Stimulated activated CD4-positive, alpha-beta T cell treated with anti-CD3 and anti-CD28 coated beads, Interleukin-4, amount 100 ng/mL, for 24 hours (primary cell): ENCODE results near the gene LRRC25.
"Not testable (repeated sequence)": the region's sequence is repeated elsewhere in the genome, so short reads cannot be mapped to it uniquely, and the experiment has no call there.

Experiments
- DNase-seq: peaks from one replicate; pipeline ENCODE4 v3.0.0-alpha.2; 2020

Gene LRRC25

GRCh38 chr19:18373892-18374629, 23.4 kb downstream of the LRRC25 start:
- DNase-seq = peak; percentile 42

GRCh38 chr19:18373407-18373891, 24.0 kb downstream of the LRRC25 start:
- no peak for DNase-seq

DNA sequence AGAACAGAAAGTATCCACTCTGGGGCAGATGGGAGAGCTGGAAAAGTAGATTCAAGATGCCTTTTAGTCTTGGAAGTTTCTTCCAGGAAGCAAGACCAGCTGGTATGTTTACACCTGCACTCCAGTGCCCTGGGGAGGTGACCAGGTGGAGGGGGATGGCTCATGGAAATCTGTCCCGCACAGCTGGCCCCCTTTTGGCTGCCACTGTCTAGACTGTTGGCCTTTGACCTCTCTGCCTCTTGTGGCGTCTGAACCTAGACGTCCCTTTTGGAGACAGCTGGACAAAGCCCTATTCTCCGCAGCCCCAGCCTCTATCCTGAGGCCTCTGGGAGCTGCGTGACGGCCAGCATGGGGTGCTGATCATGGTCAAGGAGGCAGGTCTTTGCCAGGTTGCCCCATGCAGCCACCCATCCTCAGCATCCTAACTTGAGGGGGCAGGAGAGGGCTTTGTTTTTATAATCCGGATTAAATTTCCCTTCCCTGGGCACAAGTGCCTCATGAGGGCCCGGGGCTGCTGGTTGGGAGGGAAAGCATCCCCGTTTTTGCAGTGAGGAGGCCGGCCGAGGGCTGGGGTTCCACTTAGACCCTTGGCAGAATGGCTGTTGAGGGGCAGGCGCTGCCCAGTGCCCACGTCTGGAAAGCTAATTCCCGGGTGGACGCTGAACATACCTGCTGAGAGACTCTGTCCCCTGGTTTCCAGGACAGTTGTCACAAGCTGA, 28.8 kb downstream of the LRRC25 start:
- no peak for DNase-seq

DNA sequence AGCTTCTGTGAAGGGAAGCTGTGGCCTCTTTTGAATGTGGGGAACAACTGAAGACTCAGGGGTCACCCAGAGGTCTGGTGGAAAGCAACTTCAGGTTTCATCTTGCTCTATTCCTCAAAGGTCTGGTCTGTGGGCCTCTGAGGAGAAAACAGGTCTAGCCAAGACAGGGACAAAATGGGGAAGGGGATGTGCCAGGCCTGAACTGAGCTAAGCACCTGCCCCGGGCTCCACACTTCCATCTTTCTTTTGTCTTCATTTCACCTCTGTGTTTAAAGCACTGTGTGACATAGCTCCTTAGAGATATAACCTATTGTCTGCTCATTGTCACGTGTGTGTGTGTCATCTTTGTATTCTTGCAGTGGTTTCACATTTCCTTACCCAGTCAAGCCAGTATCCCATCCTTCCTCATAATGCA, 31.4 kb downstream of the LRRC25 start:
- no peak for DNase-seq

- DNase-seq = no peak
These were observed 32.4 kb downstream of the LRRC25 start for GRCh38 chr19:18364826-18365528.

DNA sequence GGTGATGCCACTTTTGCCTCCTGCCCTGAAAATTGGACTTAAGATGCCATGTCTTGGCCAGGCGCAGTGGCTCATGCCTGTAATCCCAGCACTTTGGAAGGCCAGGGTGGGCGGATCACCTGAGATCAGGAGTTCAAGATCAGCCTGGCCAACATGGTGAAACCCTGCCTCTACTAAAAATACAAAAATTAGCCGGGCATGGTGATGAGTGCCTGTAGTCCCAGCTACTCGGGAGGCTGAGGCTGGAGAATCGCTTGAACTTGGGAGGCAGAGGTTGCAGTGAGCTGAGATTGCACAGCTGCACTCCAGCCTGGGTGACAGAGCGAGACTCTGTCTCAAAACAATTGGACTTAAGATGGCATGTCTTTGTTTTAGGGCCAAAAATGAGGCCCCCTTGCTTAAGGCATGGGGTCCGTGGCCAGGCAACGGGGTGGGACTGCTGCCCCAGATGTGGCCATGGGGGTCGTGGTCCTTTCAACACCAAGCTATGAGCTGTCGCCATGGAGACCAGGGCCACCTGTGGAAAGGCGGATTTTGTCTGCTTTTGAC, 33.1 kb downstream of the LRRC25 start:
- not testable (repeated sequence) for DNase-seq

DNA sequence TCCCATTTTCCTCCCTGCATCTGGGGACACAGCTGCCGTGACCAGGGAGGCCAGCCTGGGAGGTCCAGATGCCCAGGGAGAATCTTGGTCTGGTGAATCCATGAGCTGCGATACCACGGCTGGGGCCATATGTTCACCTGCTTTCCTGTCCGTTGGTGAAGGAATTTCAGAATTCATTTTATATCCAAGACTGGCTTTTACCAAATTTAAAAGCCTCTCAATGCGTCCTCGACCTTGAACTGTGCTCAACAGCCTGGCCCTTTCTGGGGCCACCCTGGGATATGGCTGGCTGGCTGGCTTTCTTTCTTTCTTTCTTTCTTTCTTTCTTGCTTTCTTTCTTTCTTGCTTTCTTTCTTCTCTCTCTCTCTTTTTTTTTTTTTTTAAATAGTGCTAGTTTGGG, 33.6 kb downstream of the LRRC25 start:
- no peak for DNase-seq

GRCh38 chr19:18362934-18363542, 34.4 kb downstream of the LRRC25 start:
- no peak for DNase-seq

- DNase-seq = no peak
These were observed 35.8 kb downstream of the LRRC25 start for GRCh38 chr19:18361646-18362045.

DNA sequence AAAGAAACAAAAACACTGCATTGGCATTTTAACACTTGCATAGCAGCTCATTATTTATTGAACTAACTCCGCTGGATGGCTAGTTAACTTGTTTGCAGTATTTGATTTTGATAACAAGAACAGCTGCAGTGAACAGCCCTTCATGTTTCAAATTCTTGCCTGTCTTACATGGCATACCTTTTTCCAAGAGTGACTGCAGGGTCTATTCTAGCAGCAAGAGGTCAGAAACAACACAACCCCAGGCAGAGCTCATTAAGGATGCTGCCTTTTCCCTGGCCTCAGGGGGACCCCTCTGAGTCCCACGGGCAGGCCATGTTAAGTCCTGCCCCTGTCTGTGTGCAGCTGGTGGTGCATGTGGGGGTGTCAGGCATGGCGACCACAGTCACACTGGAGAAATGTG, 40.4 kb downstream of the LRRC25 start:
- DNase-seq = no peak

DNA sequence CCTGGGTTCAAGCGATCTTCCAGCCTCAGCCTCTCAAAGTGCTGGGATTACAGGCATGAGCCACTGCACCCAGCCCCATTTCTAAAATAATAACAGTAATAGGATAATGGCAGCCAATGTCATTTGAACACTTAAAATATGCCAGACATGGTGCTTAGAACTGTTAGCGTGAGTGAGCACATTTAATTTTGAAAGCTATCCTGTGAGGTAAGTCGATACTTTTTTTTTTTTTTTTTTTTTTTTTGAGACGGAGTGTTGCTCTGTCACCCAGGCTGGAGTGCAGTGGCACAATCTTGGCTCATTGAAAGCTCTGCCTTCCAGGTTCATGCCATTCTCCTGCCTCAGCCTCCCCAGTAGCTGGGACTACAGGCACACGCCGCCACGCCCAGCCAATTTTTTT, 42.7 kb downstream of the LRRC25 start:
- DNase-seq = not testable (repeated sequence)

GRCh38 chr19:18353378-18354005, 43.9 kb downstream of the LRRC25 start:
- no peak for DNase-seq

- no peak for DNase-seq
These were observed 45.9 kb downstream of the LRRC25 start for GRCh38 chr19:18351544-18351943.

DNA sequence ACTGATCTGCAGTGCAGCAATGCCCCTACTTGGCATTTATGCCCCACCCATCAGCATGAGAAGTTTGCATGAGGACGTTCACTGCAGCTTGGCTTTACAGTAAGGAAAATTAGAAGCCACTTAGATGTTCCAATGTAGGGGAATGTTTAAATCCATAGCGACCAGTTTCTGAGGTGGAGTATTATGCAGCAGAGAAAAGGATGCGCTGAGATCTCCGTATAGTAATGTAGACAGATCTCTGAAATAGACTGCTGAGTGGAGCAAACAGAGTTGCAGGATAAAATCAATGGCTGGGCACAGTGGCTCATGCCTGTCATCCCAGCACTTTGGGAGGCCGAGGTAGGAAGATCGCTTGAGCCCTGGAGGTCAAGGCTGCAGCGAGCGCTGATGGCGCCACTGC, 46.9 kb downstream of the LRRC25 start:
- no peak for DNase-seq

- peak; percentile 27 for DNase-seq
These were observed 47.8 kb downstream of the LRRC25 start for GRCh38 chr19:18349524-18350128.

- DNase-seq = not testable (repeated sequence)
These were observed 48.5 kb downstream of the LRRC25 start for GRCh38 chr19:18348818-18349339.

- DNase-seq = no peak
These were observed 49.3 kb downstream of the LRRC25 start for GRCh38 chr19:18348171-18348570.

GRCh38 chr19:18346091-18346490, 51.3 kb downstream of the LRRC25 start:
- no peak for DNase-seq

DNA sequence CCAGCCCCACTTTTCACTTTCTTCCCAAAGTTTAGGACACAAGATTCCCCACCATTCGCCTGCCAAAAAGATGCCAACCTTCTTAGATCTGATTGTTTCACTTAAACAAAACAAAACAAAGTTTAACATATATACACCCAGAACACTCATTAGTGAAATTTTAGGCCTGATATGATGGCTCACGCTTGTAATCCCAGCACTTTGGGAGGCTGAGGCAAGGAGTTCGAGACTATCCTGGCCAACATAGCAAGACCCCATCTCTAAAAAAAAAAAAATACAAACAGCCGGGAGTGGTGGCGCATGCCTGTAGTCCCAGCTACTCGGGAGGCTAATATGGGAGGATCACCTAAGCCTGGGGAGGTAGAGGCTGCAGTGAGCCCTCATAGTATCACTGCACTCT, 52.1 kb downstream of the LRRC25 start:
- DNase-seq = no peak

DNA sequence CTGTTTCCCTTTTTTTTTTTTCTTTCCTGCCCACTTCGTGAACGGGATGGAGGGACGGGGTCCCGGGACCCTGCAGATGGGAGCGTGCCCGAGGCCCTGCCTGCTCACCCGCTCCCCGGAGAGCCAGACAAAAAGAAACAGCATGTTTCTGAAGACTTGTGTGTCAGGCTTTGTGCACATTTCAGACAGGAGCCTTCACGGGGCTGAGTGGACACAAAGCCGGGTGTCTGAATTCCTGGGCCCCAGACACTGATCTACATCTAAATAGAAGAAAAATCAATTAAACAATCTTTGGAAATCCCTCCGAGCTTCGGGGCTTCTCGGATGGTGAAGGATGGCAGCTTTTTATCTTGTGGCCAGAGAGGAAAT, 52.9 kb downstream of the LRRC25 start:
- DNase-seq = no peak

DNA sequence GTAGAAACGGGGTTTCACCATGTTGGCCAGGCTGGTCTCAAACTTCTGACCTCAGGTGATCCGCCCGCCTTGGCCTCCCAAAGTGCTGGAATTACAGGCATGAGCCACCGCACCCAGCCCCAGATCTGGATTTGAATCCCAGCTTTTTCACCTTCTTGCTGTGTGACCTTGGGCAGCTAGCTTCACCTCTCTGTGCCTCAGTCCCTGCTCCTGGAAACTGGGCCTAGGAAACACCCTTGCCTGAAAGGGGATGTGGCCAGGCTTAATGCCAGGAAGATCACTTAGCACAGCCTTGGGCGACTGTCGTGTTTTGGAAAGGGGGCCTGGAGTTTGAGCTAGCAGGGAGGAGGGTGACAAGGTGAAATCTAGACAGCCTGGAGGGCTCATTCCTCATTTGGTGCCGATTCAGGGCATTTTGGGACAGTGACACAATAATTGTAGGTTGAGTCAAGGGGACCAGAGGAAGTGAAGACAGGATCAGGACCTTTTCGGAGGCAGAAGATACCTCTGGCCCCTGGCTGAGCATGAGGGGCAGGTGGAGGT, 55.3 kb downstream of the LRRC25 start:
- DNase-seq = no peak
